Vagina (tissue), 2 donors: ENCODE measurements around the gene RAB8A. TPM values are rescaled to one million over a fixed set of nuclear protein-coding genes. Genes with fewer than 3 reads are reported as not detected.

ENCODE experiments used
- DNase-seq, 2 donors: peaks; one replicate each; pipeline ENCODE4 v3.0.0-alpha.2; 2017; ENCODE audit errors: extremely low spot score in 2 of 2
- H3K27ac ChIP-seq: fragments of 200-600 bp; sonication (generic); one replicate; pipeline ENCODE4 v1.5.1; 2019
- H3K27me3 ChIP-seq: fragments of 200-600 bp; sonication (generic); one replicate; pipeline ENCODE4 v1.5.1; 2019
- H3K36me3 ChIP-seq, 2 donors: fragments of 200-600 bp; sonication (generic); one replicate each; pipeline ENCODE4 v1.5.1; 2017 to 2019
- H3K4me1 ChIP-seq: fragments of 200-600 bp; sonication (generic); one replicate; pipeline ENCODE4 v1.5.1; 2019
- H3K4me3 ChIP-seq, 2 donors: fragments of 200-600 bp; sonication (generic); 1 replicate in 1 of 2; 2 replicates in 1 of 2; pipeline ENCODE4 v1.5.1; 2016 to 2019
- H3K9me3 ChIP-seq: fragments of 200-600 bp; sonication (generic); one replicate; pipeline ENCODE4 v1.5.1; 2019
- POLR2A ChIP-seq, 2 donors: fragments of 450-650 bp; IDR thresholded peaks; one replicate each; pipeline ENCODE4 v1.6.1; 2017; ENCODE audit warnings: antibody characterized with exemption in 2 of 2, mild to moderate bottlenecking in 2 of 2, moderate library complexity in 2 of 2
- POLR2AphosphoS5 ChIP-seq, 2 donors: sonication (generic); formaldehyde crosslinking; IDR thresholded peaks; one replicate each; pipeline ENCODE4 v1.9.0; 2017; ENCODE audit warnings: antibody characterized with exemption in 2 of 2, mild to moderate bottlenecking in 2 of 2, low read depth in 1 of 2; ENCODE audit not compliant: insufficient read depth in 1 of 2
- intact Hi-C: fragments of 100-400 bp; cut with DNase I; formaldehyde crosslinking; loops from one replicate; pipeline ENCODE4 v1.15.1; 2023
- total RNA-seq: library from RNA; depleted of rRNA; stranded (reverse); fragments of >200 nt; gene quantifications from one replicate; pipeline ENCODE4 v1.2.3, GENCODE V29; 2016
- TF ChIP-seq, protein P1 (sequence below), 3 experiments: fragments of 450-650 bp in 2 of 3; fragments of 200-600 bp in 1 of 3; sonication (generic) in 1 of 3; IDR thresholded peaks; one replicate each; pipeline ENCODE4 v1.5.1; 2017 to 2019; ENCODE audit warnings: antibody characterized with exemption in 3 of 3, mild to moderate bottlenecking in 2 of 3, moderate library complexity in 2 of 3

Gene RAB8A
- total RNA-seq, 1 donor from 2014 or later, result 30.4 TPM

DNA sequence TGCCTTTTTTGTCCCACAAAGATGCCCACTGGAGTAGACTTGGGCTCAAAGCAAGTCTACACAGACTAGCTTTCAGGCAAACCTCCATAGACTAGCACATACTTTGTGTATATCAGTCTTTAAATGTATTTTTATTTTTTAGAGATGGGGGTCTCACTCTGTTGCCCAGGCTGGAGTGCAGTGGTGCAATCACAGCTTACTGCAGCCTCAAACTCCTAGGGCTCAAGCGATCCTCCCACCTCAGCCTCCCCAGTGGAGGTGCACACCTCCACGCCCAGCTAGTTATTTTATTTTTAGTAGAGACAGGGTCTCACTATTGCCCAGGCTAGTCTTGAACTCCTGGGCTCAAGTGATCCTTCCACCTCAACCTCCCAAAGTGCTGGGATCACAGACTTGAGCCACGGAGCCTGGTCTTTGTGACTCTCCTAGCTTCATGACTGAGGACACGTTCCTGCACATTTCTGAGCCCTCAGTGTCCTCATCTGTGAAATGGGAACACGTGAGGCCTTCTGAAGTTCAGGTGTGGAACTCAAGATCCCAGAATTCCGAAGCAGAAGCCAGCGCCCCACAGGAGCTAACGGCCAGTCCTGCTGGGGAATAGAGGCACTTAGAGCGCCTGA, 40.5 kb upstream of the RAB8A start:
- H3K4me3 ChIP-seq, result peak overlapping the region; percentile 47 to 69
- intact Hi-C loops, result loop anchor here (5.0 kb wide), 1 partner anchor 41 kb away; the partner anchor contains the start of gene RAB8A

DNA sequence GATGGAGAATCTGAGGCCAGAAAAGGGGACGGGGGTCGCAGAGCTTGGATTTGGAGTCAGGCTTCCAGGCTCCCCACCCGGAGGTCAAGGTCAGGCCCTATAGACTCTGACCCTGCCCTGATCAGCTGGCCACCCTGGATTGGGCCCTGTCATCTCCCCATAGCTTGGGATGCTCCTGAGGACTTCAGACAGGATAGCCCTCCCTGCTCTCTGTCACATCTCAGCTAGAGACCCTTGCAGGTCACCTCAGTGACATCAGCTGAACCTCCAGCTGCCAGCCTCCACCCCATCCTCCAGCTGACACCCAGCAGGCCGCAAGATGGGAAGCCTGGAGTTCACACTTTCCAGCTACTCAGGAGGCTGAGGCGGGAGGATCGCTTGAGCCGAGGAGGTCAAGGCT, 38.2 kb upstream of the RAB8A start:
- H3K4me1 ChIP-seq, result peaks cover 53% of the 10 kb centered on the region
- intact Hi-C loops, result loop anchor here (5.0 kb wide), 1 partner anchor 39 kb away; the partner anchor contains the start of gene RAB8A
- TF ChIP-seq, protein P1, sequence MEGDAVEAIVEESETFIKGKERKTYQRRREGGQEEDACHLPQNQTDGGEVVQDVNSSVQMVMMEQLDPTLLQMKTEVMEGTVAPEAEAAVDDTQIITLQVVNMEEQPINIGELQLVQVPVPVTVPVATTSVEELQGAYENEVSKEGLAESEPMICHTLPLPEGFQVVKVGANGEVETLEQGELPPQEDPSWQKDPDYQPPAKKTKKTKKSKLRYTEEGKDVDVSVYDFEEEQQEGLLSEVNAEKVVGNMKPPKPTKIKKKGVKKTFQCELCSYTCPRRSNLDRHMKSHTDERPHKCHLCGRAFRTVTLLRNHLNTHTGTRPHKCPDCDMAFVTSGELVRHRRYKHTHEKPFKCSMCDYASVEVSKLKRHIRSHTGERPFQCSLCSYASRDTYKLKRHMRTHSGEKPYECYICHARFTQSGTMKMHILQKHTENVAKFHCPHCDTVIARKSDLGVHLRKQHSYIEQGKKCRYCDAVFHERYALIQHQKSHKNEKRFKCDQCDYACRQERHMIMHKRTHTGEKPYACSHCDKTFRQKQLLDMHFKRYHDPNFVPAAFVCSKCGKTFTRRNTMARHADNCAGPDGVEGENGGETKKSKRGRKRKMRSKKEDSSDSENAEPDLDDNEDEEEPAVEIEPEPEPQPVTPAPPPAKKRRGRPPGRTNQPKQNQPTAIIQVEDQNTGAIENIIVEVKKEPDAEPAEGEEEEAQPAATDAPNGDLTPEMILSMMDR (IDR thresholded peaks at IDR 0.05), result no peak
- peak in 1 of 2 donors; percentile 49 for TF ChIP-seq POLR2AphosphoS5 (IDR thresholded peaks at IDR 0.05; ENCODE audit: insufficient read depth in 1 of 2, low read depth in 1 of 2)

More for the DNA sequence above, 40.5 kb upstream of the RAB8A start:
- Histone ChIP-seq H3K36me3 (no peaks in the 10 kb centered on the region), H3K27ac (peak overlapping the region; percentile 89), H3K9me3 (no peaks in the 10 kb centered on the region), H3K27me3 (no peaks in the 10 kb centered on the region), H3K4me1 (peaks cover 57% of the 10 kb centered on the region)
- TF ChIP-seq POLR2A (IDR thresholded peaks at IDR 0.05) (no peak), POLR2AphosphoS5 (IDR thresholded peaks at IDR 0.05; ENCODE audit: insufficient read depth in 1 of 2, low read depth in 1 of 2) (no peak)
- TF ChIP-seq, protein P1 (IDR thresholded peaks at IDR 0.05), result no peak
- DNase-seq, result no peak

DNA sequence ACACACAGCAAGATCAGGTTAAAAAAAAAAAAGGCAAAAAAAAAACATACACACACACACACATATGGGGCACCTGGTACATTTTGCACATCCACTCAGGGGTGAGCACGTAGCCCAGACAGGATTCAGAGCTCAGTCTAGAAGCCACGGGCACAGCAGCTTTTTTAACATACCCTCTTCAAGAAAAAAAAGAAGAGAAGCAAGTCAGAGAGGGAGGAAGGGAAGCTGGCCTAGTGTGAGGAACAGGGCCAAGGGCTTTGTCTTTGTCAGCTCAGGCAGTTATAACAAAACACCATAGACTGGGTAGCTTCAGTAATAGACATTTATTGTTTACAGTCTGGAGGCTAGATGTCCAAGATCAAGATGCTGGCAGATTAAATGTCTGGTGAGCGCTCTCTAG, 37.7 kb upstream of the RAB8A start:
- H3K4me1 ChIP-seq, result peaks cover 57% of the 10 kb centered on the region

More for the DNA sequence above, 38.2 kb upstream of the RAB8A start:
- H3K27ac ChIP-seq, result peak overlapping the region; percentile 89
- H3K36me3 ChIP-seq, result no peaks in the 10 kb centered on the region
- no peak for DNase-seq
- no peaks in the 10 kb centered on the region for H3K9me3 ChIP-seq
- no peaks in the 10 kb centered on the region for H3K27me3 ChIP-seq
- no peak overlapping the region for H3K4me3 ChIP-seq

DNA sequence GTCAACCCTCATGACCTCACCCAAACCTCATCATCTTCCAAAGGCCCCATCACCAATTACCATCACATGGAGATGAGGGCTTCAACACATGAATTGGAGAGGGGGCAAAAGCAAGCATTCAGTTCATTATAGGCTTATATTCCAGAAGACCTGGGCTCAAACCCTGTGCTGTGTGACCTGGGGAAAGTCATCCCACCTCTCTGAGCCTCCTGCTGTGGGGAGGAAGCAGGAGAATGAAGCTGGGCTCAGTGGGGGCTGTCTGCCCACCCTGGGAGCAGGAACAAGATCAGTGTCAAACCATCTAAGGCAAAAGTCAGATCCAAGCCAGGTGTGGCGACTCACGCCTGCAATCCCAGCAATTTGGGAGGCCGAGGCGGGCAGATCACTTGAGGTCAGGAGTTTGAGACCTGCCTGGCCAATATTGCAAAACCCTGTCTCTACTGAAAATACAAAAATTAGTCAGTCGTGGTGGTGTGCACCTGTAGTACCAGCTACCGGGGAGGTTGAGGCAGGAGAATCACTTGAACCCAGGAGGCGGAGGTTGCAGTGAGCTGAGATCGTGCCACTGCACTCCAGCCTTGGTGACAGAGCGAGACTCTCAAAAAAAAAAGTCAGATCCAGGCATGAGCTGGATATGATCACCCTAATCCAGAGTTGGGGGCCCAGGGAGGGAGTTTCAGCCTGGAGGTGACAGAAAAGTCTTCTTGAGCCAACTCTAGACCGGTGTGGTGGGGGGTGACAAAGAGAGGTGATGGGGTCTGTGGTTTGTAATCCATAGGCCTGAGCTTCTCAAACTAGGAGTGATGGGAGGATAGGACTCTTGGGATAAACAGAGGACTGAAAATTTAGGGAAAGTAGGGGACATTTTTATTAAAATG, 37.0 kb upstream of the RAB8A start:
- TF ChIP-seq POLR2AphosphoS5 (IDR thresholded peaks at IDR 0.05; ENCODE audit: insufficient read depth in 1 of 2, low read depth in 1 of 2) (peak in 1 of 2 donors; percentile 49), POLR2A (IDR thresholded peaks at IDR 0.05) (no peak)
- Histone ChIP-seq H3K36me3 (no peaks in the 10 kb centered on the region), H3K9me3 (no peaks in the 10 kb centered on the region), H3K4me3 (no peak overlapping the region), H3K27ac (peak overlapping the region; percentile 99), H3K4me1 (peaks cover 61% of the 10 kb centered on the region), H3K27me3 (no peaks in the 10 kb centered on the region)
- intact Hi-C loops, result loop anchor here (5.0 kb wide), 1 partner anchor 38 kb away; the partner anchor contains the start of gene RAB8A
- no peak for DNase-seq

More for the DNA sequence above, 37.7 kb upstream of the RAB8A start:
- intact Hi-C loops, result loop anchor here (5.0 kb wide), 1 partner anchor 38 kb away; the partner anchor contains the start of gene RAB8A
- Histone ChIP-seq H3K9me3 (no peaks in the 10 kb centered on the region), H3K36me3 (no peaks in the 10 kb centered on the region), H3K4me3 (no peak overlapping the region), H3K27me3 (no peaks in the 10 kb centered on the region), H3K27ac (peak overlapping the region; percentile 99)
- no peak for TF ChIP-seq POLR2AphosphoS5 (IDR thresholded peaks at IDR 0.05; ENCODE audit: insufficient read depth in 1 of 2, low read depth in 1 of 2)
- TF ChIP-seq, protein P1 (IDR thresholded peaks at IDR 0.05), result no peak
- no peak for TF ChIP-seq POLR2A (IDR thresholded peaks at IDR 0.05)
- DNase-seq, result no peak

DNA sequence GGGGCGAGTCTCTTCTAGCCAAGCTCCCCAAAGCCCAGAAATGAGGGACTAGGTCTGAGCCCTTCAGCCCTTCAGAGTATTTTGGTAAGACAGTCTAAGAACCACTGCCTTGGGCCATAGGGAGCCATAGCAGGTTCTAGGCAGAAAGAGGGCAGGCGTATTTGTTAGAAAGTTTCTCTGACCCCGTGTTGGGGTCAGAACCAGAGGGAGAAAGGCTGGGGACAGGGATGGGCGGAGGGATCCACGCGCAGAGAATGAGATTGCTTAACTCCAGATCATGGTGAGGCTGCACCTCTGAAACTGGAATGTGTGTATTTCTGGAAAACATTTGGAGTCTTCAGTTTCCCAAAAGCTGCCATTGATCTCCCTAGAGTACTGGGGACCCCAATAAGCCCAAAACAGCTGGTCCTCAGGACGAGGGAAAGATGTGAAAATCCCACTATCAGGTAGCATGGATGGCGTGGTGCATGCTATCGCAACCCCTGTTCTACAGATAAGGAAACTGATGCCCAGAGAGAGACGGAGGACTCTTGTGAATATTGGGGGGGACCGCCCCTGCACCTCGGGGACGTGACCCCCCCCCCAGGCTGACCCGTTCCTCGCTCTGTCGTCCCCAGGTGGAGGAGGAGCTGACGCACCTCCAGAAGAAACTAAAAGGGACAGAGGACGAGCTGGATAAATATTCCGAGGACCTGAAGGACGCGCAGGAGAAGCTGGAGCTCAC, 36.1 kb upstream of the RAB8A start:
- no peaks in the 10 kb centered on the region for H3K9me3 ChIP-seq
- peak overlapping the region; percentile 75 to 80 for H3K4me3 ChIP-seq
- peaks cover 61% of the 10 kb centered on the region for H3K4me1 ChIP-seq
- no peaks in the 10 kb centered on the region for H3K36me3 ChIP-seq
- no peaks in the 10 kb centered on the region for H3K27me3 ChIP-seq
- intact Hi-C loops, result no loop called here
- peak in 1 of 2 donors; percentile 76 for TF ChIP-seq POLR2A (IDR thresholded peaks at IDR 0.05)
- TF ChIP-seq, protein P1 (IDR thresholded peaks at IDR 0.05), result no peak
- TF ChIP-seq POLR2AphosphoS5 (IDR thresholded peaks at IDR 0.05; ENCODE audit: insufficient read depth in 1 of 2, low read depth in 1 of 2), result no peak
- H3K27ac ChIP-seq, result peak overlapping the region; percentile 99
- no peak for DNase-seq
